ENCODE measurements around the gene ACSM5.
"Not testable (repeated sequence)": the region's sequence is repeated elsewhere in the genome, so short reads cannot be mapped to it uniquely, and the experiment has no call there.

Gene ACSM5

DNA sequence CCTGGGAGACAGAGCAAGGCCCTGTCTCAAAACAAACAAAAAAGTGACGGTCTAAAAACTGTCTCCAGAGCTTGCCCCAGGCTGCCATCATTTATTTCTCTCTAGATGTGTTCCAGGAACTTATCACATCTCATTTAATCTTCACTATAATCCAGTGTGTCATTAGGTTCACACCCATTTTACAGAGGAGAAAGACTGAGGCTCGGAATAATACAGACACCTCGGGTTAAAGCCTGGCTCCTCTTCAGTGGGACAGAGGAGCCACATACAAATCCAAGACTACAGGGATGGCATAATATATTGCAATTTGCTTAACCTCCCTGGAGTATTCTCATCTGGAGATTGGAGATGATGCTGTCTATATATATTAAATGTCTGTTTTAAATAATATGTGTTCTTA lies 10.7 kb upstream of the ACSM5 start:
- DNase-seq (ENCODE audit: low read depth in 1 of 2, low spot score in 1 of 2): no peak

DNA sequence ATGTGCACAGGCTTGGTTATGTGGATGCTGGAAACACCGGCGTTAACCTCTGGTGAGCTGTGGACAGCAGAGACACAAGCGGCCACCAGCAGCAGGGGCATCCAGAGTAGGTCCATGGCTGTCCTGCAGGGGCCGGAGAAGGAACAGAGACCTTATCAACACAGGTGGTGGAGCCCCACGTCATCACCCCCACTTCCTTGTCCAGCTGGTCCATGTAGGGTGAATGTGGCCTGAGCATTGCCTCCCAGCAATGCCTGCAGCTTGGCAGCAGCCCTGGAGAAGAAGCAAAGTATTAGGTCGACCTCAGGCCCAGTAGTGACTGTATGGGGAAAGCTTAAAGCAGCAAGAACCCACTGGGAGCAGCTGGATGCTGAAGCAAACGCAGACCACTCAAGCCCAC lies 10.1 kb upstream of the ACSM5 start:
- DNase-seq (ENCODE audit: low read depth in 1 of 2, low spot score in 1 of 2): no peak

DNA sequence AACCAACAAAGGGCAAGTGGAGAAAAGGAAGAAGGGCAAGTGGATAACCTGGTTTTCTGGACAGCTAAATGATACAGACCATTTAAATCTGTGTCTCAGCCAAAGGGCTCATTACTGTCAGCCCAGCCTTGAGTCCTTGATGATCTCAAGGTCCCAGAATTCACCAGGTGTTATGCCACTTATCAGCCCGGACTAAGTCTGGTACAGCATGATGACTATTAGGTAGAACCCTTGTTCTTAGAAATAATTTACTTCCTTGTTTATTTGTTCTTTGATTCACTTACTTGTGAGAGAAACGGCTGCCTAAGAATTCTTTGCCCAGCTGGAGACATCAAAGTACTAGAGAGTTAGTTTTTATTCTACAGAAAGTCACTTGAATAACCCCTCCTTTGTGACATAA lies 8.3 kb upstream of the ACSM5 start:
- DNase-seq (ENCODE audit: low read depth in 1 of 2, low spot score in 1 of 2): no peak

DNA sequence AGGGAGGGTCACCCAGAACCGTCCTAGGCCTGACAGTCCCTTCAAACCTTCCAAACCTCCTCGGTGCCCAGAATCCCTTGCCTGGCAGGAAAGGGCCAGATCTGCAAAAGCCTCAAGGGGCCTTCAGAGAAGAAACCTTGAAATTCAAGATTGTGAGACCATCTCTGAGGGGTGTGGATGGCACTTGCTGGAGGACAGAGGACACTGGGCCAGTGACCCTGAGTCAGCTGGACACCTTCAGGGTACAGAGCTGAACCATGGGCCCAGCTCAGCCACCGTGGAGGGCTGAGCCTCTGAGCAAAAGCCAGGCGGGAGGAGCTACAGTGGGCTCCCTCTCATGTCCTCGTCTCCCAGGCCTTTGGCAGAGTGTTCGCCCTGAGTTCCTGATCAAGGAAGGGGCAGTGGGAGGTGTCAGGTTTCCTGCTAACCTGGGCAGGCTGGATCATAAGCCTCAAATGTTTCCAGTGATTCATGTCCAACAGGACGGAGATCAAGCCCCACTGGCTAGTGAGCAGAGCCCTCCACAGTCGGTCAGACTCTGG lies 7.8 kb upstream of the ACSM5 start:
- DNase-seq (ENCODE audit: low read depth in 1 of 2, low spot score in 1 of 2): no peak

DNA sequence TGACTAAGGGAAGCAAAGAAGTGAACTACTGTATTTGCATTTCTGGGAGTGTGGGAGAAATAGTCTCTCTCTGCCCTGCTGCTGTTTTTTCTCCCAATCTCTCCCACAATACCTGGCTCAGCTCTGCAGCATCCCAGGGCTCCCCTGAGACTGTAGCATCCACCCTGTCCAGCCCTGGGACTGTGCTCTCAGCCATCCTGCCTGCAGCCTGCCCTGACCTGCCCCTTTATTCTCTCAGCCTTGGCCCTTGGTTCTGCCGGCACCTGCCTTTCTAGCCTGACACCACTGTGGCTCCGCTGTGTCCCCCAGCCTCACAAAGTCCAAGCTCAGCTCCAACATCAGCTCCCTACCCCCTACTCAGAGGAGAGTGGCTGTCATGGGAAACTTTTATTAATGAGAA lies 6.7 kb upstream of the ACSM5 start:
- no peak for DNase-seq (ENCODE audit: low read depth in 1 of 2, low spot score in 1 of 2)

DNA sequence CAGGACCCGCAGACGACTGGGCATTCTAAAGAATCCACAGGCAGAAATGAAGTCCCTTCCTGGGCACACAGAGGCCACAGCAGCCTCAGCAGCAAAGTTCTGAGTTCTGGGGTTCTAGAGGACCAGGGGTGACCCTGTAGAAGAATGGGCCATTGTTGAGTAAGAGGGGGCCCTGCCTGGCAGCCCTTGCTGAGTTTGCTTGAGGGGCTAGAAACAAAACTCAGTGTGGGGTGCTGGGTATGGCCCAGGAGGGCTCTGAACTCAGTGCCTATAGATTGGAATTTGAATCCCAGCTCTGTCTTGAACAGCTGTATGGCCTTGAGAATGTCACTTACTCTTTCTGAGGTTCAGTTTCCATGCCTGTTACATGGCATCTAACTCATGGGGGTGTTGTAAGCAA lies 4.7 kb upstream of the ACSM5 start, which contains the start of gene PDILT:
Gene PDILT, minus strand, starts transcription at position 101 of the 400 bp plus-strand sequence. CDS start 5,437 bp downstream, outside the sequence.
- no peak for DNase-seq (ENCODE audit: low read depth in 1 of 2, low spot score in 1 of 2)

DNA sequence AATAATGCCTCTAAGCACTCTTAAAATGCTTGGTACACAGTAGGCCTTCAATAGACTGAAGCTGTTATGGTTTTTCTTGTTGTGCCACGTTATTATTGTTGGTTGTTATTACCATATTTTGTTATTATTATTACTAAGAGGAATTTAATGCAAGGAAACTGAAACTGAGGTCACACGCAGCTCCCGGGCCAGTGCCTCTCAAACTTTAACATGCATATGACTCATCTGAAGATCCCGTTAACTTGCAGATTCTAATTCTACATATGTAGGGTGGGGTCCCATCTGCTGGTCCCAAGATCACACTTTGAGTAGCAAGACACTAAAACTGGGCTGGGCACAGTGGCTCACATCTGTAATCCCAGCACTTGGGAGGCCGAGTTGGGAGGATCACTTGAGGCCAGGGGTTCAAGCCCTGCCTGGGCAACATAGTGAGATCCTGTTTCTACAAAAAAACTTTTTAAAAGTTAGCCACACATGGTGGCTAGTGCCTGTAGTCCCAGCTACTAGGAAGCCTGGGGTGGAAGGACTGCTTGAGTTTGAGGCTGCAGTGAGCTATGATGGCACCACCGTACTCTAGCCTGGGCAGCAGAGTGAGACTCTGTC lies 888 bp downstream of the ACSM5 start:
- no peak for DNase-seq (ENCODE audit: low read depth in 1 of 2, low spot score in 1 of 2)

DNA sequence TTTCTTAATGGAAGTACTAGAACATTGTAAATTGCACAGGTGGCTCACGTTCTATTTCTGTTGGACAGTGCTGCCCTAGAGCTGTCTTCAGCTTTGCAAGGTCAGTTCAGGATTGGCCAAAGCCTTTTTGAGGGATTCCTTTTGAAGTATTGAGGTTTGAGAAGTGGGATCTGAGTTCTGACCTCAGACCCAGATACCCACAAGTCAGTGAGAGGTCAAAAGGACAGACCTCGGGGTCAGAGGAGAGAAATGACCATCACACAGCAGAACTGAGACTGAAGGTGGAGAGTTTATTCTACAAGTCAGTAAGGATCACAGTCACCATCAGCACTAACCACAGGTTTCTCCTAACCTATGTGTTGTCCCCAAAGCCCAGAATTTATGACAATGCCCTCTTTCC lies 1.7 kb downstream of the ACSM5 start:
- no peak for DNase-seq (ENCODE audit: low read depth in 1 of 2, low spot score in 1 of 2)

DNA sequence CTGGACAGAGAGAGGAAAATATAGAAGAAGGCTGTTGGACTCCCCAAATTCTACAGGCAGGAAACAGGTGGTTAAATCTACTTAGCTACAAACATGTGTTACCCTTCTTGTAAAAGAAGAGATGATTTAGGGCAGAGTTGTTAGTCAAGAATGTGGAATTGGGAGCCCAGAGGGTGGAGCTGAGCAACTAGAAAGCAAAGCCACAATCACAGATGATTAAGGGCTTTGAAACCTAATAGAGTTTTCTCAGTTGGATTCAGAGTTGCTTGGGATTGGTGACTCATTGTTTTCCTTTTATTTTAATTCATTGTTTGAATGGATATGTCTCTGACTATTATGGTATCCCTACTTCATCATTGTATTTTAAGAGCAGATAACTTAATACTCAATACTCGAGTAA lies 6.2 kb downstream of the ACSM5 start:
- DNase-seq (ENCODE audit: low read depth in 1 of 2, low spot score in 1 of 2): no peak

DNA sequence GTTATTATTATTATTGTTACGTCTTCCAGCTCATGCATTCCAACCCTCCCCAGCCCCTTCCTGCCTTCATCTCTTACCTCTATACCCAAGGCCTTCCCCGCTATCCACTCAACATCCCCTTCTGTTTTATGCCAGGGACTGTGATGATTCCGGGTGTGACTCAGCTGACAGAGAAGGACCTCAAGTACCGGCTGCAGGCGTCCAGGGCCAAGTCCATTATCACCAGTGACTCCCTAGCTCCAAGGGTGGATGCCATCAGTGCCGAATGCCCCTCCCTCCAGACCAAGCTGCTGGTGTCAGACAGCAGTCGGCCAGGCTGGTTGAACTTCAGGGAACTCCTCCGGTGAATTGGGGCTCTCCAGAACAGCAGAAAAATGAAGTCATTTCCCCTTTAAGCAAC lies 9.8 kb downstream of the ACSM5 start:
- not testable (repeated sequence) for DNase-seq (ENCODE audit: low read depth in 1 of 2, low spot score in 1 of 2)

DNA sequence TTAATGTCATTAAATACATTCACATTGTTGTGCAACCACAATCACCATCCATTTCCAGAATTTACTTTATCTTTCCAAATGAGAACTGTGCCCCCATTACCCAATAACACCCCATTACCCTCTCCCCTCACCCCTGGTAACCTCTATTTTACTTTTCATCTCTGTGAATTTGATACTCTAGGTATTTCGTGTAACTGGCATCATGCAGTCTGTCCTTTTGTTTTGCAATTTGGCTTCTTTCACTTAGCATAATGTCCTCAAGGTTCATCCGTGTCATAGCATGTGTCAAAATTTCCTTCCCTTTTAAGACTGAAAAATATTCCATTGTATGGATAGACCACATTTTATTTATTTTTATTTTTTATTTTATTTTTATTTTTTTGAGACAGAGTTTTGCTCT lies 12.4 kb downstream of the ACSM5 start:
- not testable (repeated sequence) for DNase-seq (ENCODE audit: low read depth in 1 of 2, low spot score in 1 of 2)

DNA sequence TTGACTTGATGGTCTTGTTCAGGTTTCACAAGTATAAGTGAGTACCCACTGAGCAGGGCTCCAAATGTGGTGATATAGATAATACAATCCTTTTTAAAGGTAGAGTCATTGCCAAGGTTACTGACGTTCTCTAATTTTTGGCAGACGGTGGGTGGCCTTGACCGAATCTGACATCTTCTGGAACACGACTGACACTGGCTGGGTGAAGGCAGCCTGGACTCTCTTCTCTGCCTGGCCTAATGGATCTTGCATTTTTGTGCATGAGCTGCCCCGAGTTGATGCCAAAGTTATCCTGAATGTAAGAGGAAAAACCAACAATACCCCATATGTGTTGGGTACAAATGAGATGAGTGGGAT lies 14.4 kb downstream of the ACSM5 start:
- DNase-seq (ENCODE audit: low read depth in 1 of 2, low spot score in 1 of 2): not testable (repeated sequence)

DNA sequence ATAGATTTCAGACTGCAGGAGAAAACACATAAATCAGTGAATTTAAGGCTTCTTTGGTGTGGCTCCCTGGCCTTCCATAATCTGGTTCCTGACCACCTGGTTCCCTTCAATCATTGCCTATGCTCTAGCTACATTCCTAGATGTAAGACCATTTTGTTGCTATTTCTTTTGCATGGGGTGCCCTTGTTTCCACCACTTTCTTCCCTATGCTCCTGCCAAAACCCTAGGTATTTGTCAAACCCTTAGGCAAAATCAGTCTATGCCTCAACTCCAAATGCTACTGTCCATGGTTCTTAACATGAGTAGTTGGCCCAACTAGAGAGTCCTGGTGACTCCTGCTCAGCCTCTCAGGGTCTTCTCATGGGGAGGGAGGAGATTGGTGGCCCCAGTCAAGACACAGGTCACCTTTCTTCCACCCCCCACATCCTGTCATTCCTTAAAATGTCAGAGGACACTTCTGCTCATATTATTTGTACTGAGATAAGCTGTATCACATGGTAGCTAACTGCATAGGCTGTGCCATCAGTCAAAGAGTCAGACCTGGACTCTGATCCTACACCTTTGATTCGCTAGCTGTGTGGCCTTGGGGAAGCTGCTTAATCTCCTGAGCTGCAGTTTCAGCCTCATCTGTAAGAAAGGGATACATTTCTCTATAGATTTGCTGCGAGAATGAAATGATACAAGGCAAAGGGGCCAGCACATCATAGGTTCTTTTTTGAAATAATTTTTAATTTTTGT lies 15.0 kb downstream of the ACSM5 start:
- DNase-seq (ENCODE audit: low read depth in 1 of 2, low spot score in 1 of 2): no peak

DNA sequence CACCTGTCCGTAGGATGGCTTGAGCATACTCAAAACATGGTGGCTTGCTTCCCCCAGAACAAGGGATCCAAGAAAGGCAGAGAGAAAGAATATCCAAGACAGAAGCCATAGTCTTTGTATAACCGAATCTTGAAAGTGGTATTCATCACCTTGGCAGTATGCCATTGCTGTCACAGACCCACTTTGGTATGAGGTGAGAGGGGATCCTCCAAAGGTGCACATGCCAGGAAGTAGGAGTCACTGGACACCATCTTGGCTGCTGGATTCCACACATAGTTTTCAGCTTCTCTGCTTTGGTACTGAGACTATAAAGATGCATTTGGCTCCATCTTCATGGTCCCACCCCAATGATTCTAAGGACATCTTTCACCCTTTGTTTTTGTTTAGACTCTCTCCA lies 18.1 kb downstream of the ACSM5 start:
- not testable (repeated sequence) for DNase-seq (ENCODE audit: low read depth in 1 of 2, low spot score in 1 of 2)

DNA sequence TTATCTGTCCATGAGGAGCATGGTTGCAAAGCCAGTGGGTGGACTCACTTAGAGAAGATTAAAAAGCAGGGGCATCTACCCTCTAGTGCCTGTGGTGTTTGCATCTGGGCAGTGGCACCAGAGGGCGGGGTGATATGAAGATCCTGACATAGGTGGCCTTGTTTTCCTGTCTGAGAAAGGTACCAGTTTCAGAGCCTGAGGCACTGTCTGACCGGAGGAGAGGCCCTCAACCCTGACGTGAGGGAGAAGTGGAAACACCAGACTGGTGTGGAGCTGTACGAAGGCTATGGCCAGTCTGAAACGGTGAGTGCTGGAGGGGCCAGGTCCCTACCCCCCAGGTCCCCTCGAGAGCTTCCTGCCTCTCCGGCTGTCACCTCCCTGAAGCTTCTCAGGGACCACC lies 20.2 kb downstream of the ACSM5 start:
- DNase-seq (ENCODE audit: low read depth in 1 of 2, low spot score in 1 of 2): not testable (repeated sequence)

DNA sequence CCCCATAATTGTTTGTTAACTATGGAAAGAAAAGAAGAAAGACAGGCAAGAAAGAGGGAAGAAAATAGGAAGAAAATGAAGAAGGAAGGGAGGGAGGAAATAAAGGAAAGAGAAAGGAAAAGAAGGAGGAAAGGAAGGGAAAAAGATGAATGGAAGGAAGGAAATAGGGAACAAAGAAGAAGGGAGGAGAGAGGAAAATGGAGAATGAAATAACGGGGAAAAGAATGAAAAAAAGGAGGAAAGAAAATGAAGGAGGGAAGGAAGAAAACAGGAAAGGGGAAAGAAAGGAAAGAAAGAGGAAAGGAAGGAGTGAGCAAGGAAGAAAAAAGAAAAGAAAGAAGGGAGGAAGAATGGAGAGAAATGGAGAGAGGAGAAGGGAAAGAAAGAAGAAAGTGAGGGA lies 21.1 kb downstream of the ACSM5 start:
- not testable (repeated sequence) for DNase-seq (ENCODE audit: low read depth in 1 of 2, low spot score in 1 of 2)

DNA sequence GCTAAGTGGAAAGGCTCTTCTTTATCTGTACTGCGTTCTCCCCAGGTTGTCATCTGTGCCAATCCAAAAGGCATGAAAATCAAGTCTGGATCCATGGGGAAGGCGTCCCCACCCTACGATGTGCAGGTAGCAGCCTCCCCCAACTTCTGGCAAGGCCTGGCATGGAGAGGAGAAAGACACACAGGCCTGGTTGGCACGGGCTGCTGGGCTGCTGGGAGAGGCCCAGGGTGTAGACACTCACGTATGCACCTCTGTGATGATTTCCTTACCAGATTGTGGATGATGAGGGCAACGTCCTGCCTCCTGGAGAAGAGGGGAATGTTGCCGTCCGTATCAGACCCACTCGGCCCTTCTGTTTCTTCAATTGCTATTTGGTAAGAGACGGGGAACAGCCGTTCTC lies 21.6 kb downstream of the ACSM5 start:
- DNase-seq (ENCODE audit: low read depth in 1 of 2, low spot score in 1 of 2): no peak

DNA sequence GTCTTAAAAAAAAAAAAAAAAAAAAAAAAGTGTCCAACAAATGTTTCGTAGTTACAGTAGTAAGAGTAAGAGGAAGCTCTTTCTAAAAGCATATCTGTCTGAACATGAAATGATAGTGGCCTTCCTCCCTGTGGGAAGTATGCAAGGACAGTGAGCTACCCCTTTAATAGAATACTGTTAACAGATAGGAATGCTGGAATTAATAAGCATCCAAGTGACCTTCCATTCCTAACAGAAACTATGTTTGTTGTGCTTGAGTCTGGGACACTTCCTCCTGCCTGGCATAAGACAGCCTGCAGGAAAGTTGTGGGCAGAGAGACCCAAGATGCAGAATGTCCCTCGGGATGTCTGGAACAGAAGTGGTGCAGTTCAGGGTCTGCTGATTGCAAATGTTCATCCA lies 29.6 kb downstream of the ACSM5 start:
- not testable (repeated sequence) for DNase-seq (ENCODE audit: low read depth in 1 of 2, low spot score in 1 of 2)

DNA sequence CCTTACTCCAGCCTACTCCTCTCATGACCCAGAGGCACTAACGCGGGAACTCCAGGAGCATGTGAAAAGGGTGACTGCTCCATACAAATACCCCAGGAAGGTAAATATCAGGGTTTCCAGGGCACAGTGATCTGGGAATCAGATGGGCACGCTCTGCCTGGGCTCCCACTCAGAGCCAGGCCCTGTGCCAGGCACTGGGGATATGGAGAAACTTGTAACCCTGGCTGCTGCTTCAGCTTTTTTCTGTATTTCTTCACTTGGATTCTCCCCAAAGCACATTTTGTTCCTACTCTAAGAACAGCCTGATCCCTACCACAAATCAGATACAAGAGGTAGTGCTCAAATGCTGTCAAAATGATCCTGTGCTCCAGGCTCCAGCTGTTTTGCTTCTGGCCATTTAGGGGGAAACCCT lies 30.5 kb downstream of the ACSM5 start:
- not testable (repeated sequence) for DNase-seq (ENCODE audit: low read depth in 1 of 2, low spot score in 1 of 2)

DNA sequence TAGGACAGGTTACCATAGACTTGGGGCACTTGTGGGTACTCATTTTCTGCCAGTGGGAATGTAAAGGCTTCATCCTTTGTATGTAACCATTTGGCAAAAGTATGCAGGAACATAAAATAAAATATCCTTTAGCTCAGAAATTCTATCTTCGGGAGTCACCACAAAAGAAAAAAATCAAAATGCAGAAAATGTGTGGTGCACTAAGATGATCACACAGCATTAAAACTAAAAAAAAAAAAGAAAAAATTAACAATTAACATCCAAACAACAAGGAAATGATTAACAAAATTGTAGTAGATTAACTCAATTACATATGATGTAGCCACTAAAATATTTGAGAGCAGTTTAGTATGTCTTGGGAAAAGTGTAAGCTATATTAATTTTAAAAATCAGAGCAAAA lies 31.4 kb downstream of the ACSM5 start:
- DNase-seq (ENCODE audit: low read depth in 1 of 2, low spot score in 1 of 2): not testable (repeated sequence)

DNA sequence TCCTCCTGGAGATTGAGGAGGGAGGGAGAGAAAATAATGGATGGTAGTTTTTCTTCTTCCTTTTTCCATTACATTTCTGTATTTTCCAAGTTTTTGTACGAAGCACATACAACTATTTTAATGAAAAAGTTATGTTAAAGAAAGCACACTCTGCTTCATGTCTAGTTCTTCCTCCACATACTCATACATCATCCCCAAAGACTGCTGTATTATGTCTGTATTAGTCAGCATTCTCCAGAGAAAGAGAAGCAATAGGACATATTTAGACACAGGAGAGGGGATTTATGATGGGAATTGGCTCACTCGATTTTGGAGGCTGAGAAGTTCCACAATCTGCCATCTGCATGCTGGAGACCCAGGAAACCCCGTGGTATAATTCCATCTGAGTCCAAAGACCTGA lies 31.9 kb downstream of the ACSM5 start:
- no peak for DNase-seq (ENCODE audit: low read depth in 1 of 2, low spot score in 1 of 2)

DNA sequence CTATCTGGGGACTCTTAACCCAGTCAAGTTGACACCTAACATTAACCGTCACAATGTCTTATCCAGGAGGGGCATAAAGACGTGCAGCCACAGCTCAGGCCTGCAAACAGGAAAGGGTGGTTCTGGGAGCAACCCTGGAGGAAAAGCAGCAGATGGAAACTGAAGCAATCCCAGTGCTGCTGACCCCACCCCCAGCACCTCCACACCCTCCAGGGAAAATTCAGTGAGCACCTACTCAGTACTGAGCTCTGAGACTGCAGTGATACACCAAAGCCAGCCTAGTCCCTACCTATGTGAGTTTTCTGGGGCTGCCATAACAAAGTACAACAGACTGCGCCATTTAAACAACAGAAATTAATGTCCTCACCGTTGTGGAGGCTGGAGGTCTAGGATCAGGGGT lies 32.5 kb downstream of the ACSM5 start:
- not testable (repeated sequence) for DNase-seq (ENCODE audit: low read depth in 1 of 2, low spot score in 1 of 2)
